HepG2 (cell line): ENCODE data around the gene ANXA5. TPM values are rescaled to one million over a fixed set of nuclear protein-coding genes. Genes with fewer than 3 reads are reported as not detected.

Experiments
- ATAC-seq: fragments of 200-7000 bp; cut with Tn5 transposase; 3 replicates; pipeline ENCODE4 v1.9.1; 2020; ENCODE audit warnings: mild to moderate bottlenecking, moderate library complexity
- BruUV-seq: library from RNA; stranded (reverse); fragments of 400-500 nt; replicated peaks from 2 replicates; lab custom pipeline; 2021; lab: Mats Ljungman, UMichigan
- CTCF ChIA-PET: fragments of 300-600 bp; formaldehyde crosslinking; extraction: SDS; loops from one replicate; lab custom pipeline; 2021; ENCODE audit warnings: low total read pairs, inconsistent platforms, low intra/inter-chr PET ratio; lab: Yijun Ruan, JAX
- POLR2A ChIA-PET: fragments of 350-600 bp; sonication (Branson Sonifier 250); formaldehyde crosslinking; loops from one replicate; lab custom pipeline; 2020; ENCODE audit warnings: antibody characterized with exemption, inconsistent platforms; lab: Yijun Ruan, JAX
- DNase-seq: peaks from one replicate; pipeline ENCODE4 v3.0.0-alpha.2; 2015; ENCODE audit warnings: low spot score
- FAIRE-seq: peaks from 3 replicates; lab custom pipeline; 2011; peaks lifted over from hg19 to GRCh38; lab: Jason Lieb, UNC
- H2AFZ ChIP-seq: one replicate; pipeline ENCODE4 v1.6.1; 2011; ENCODE audit warnings: low read length, inconsistent platforms
- H3K27ac ChIP-seq: fragments of 300-600 bp; 3 replicates; pipeline ENCODE4 v1.8.0; 2011; ENCODE audit warnings: mixed run types, mild to moderate bottlenecking, mixed read lengths, low read length, inconsistent platforms; ENCODE audit not compliant: insufficient read depth; ENCODE audit errors: extremely low read length
- H3K27me3 ChIP-seq, 2 experiments: fragments of 200-600 bp in 1 of 2; 2 replicates in 1 of 2; 3 replicates in 1 of 2; pipeline versions ENCODE4 v1.6.0 to v1.8.0; 2011; ENCODE audit warnings: low read length in 2 of 2, mild to moderate bottlenecking in 2 of 2, moderate library complexity in 2 of 2, inconsistent platforms in 1 of 2; ENCODE audit not compliant: insufficient read depth in 2 of 2, control insufficient read depth in 1 of 2
- H3K36me3 ChIP-seq, 2 experiments: fragments of 200-600 bp in 1 of 2; replicated peaks in 1 of 2; 2 replicates in 1 of 2; 3 replicates in 1 of 2; pipeline versions ENCODE4 v1.5.1 to v1.8.0; 2011; ENCODE audit warnings: low read length in 2 of 2, inconsistent platforms in 1 of 2; ENCODE audit not compliant: insufficient read depth in 2 of 2, control insufficient read depth in 1 of 2
- H3K4me1 ChIP-seq: 2 replicates; pipeline ENCODE4 v1.5.1; 2012; ENCODE audit warnings: low read length, inconsistent platforms; ENCODE audit not compliant: insufficient read depth
- H3K4me2 ChIP-seq: 2 replicates; pipeline ENCODE4 v1.6.0; 2011; ENCODE audit warnings: low read depth, low read length, inconsistent platforms
- H3K4me3 ChIP-seq, 3 experiments: fragments of 200-600 bp in 1 of 3; sonication (generic), shearing (Covaris generic) in 1 of 3; replicated peaks in 1 of 3; 2 replicates each; pipeline ENCODE4 v1.5.1; 2011 to 2016; ENCODE audit warnings: low read length in 3 of 3, inconsistent platforms in 2 of 3, low read depth in 2 of 3, mild to moderate bottlenecking in 2 of 3, control low read depth in 1 of 3, mixed read lengths in 1 of 3; ENCODE audit not compliant: insufficient read depth in 1 of 3
- H3K79me2 ChIP-seq: one replicate; pipeline ENCODE4 v1.6.1; 2011; ENCODE audit warnings: low read length, inconsistent platforms; ENCODE audit not compliant: insufficient read depth
- H3K9ac ChIP-seq: 2 replicates; pipeline ENCODE4 v1.6.0; 2011; ENCODE audit warnings: mild to moderate bottlenecking, low read depth, low read length, inconsistent platforms; ENCODE audit not compliant: insufficient read depth
- H3K9me3 ChIP-seq: 2 replicates; pipeline ENCODE4 v1.5.1; 2012; ENCODE audit warnings: mild to moderate bottlenecking, low read length
- H4K20me1 ChIP-seq: 2 replicates; pipeline ENCODE4 v1.6.0; 2011; ENCODE audit warnings: inconsistent platforms, mild to moderate bottlenecking, low read length, moderate library complexity; ENCODE audit not compliant: insufficient read depth
- AKAP8 ChIP-seq: sonication (generic); formaldehyde crosslinking; IDR thresholded peaks from 2 replicates; pipeline ENCODE4 v1.5.1; 2020; ENCODE audit warnings: mild to moderate bottlenecking, missing genetic modification reagents
- CEBPB ChIP-seq: IDR thresholded peaks from 2 replicates; pipeline ENCODE4 v1.6.1; 2011; ENCODE audit warnings: low read depth, low read length, improper control_type of control experiment, borderline replicate concordance
- GATAD1 ChIP-seq: IDR thresholded peaks from 2 replicates; pipeline ENCODE4 v1.6.1; 2016; ENCODE audit warnings: missing genetic modification reagents, missing compliant biosample characterization
- ZNF33B ChIP-seq: sonication (generic); formaldehyde crosslinking; IDR thresholded peaks from 2 replicates; pipeline ENCODE4 v1.5.1; 2020; ENCODE audit warnings: mild to moderate bottlenecking, missing genetic modification reagents
- WGBS: methylation state at CpG from one replicate; pipeline ENCODE4 v1.1.6; 2017; ENCODE audit warnings: low lambda C conversion rate; 5-methylcytosine and 5-hydroxymethylcytosine counted together
- in situ Hi-C: cut with HindIII; loops from 2 replicates; pipeline ENCODE4 v1.10.0; 2017; ENCODE audit warnings: low pct_unique_long_range_greater_than_20kb; ENCODE audit not compliant: extremely low pct_ligation_motif_present
- intact Hi-C: fragments of 100-400 bp; cut with micrococcal nuclease; formaldehyde crosslinking; loops from one replicate; pipeline ENCODE4 v1.10.0; 2022; ENCODE audit not compliant: unreplicated experiment
- polyA plus RNA-seq, 8 experiments: library from polyadenylated mRNA; depleted of rRNA in 3 of 8; stranded (reverse) in 7 of 8; unstranded in 1 of 8; fragments of >200 nt; fragmentation: Illumina TruSeq in 4 of 8; extraction: Trizol in 4 of 8; gene quantifications; 2 replicates each; pipeline versions ENCODE4 v1.2.1 to v1.2.3, GENCODE V29; 2011 to 2016; ENCODE audit warnings: low read depth in 4 of 8, missing spikeins in 1 of 8, mixed read lengths in 1 of 8; ENCODE audit not compliant: insufficient read depth in 1 of 8
- total RNA-seq, 5 experiments: library from RNA; depleted of rRNA; stranded (reverse); fragments of >200 nt; fragmentation: Illumina TruSeq; extraction: Trizol; gene quantifications; 2 replicates each; pipeline ENCODE4 v1.2.3, GENCODE V29; 2016; ENCODE audit warnings: low read depth in 1 of 5

The ANXA5 gene
- total and polyA plus RNA-seq, 2 of the 13 experiments (the other 11 are each of a cell fraction or from before 2014, with no cell fraction given) = 209 to 342 TPM

GRCh38 chr4:121741751-121742150, 45.0 kb upstream of the ANXA5 start:
- no peak for ATAC-seq
- no TSS peak for BruUV-seq
- 2% methylated on average over 7 of the region's 7 CpGs for WGBS
- H3K9ac ChIP-seq = no peak overlapping the region
- no peaks in the 10 kb centered on the region for H3K36me3 ChIP-seq
- H3K27ac ChIP-seq = no peak overlapping the region
- TF ChIP-seq CEBPB (no peak), AKAP8 (no peak), ZNF33B (CRISPR knock-in tag) (no peak)
- ChIA-PET CTCF (no interaction called here), POLR2A (no interaction called here)
- no peak overlapping the region for H2AFZ ChIP-seq
- no peaks in the 10 kb centered on the region for H4K20me1 ChIP-seq
- H3K27me3 ChIP-seq = no peaks in the 10 kb centered on the region; a peak in 1 of 5 replicates
- no peak for DNase-seq
- H3K79me2 ChIP-seq = no peaks in the 10 kb centered on the region
- H3K9me3 ChIP-seq = no peaks in the 10 kb centered on the region
- intact Hi-C loops = no loop called here
- no peak overlapping the region for H3K4me3 ChIP-seq
- no peak overlapping the region for H3K4me2 ChIP-seq
- FAIRE-seq = no peak
- in situ Hi-C loops = no loop called here
- H3K4me1 ChIP-seq = no peaks in the 10 kb centered on the region

GRCh38 chr4:121740796-121741409, 44.1 kb upstream of the ANXA5 start:
- DNase-seq = no peak
- Histone ChIP-seq H3K4me2 (no peak overlapping the region), H2AFZ (no peak overlapping the region), H4K20me1 (no peaks in the 10 kb centered on the region), H3K9ac (no peak overlapping the region), H3K27me3 (no peaks in the 10 kb centered on the region; a peak in 1 of 5 replicates), H3K79me2 (no peaks in the 10 kb centered on the region), H3K4me3 (no peak overlapping the region), H3K4me1 (no peaks in the 10 kb centered on the region), H3K27ac (no peak overlapping the region), H3K9me3 (no peaks in the 10 kb centered on the region), H3K36me3 (no peaks in the 10 kb centered on the region)
- intact Hi-C loops (no loop called here), in situ Hi-C loops (no loop called here)
- 39% methylated on average over 12 of the region's 12 CpGs for WGBS
- no peak for TF ChIP-seq GATAD1 (CRISPR knock-in tag)
- no TSS peak for BruUV-seq
- no peak for ATAC-seq
- ChIA-PET POLR2A (no interaction called here), CTCF (interaction anchor here (1.2 kb wide), 1 partner anchor 14 kb away, joined by 3 read pairs; no protein-coding TSS in a partner anchor)
- no peak for FAIRE-seq
